HFFc6 (cell line): ENCODE results near the gene SLC28A3. TPM values are rescaled to one million over a fixed set of nuclear protein-coding genes. Genes with fewer than 3 reads are reported as not detected.
A peak's percentile ranks its signal among the peaks of the same experiment; 100 is the strongest.

Source experiments
- DNase-seq: peaks from one replicate; pipeline ENCODE4 v3.0.0-alpha.2; 2018
- H3K27ac Mint-ChIP-seq: 2 replicates; pipeline ENCODE4 v1.8.0; 2020; ENCODE audit warnings: mild to moderate bottlenecking, mixed read lengths
- H3K27me3 Mint-ChIP-seq: 2 replicates; pipeline ENCODE4 v1.8.0; 2021; ENCODE audit warnings: mild to moderate bottlenecking, moderate library complexity, mixed read lengths; ENCODE audit not compliant: insufficient read depth
- H3K36me3 Mint-ChIP-seq: 2 replicates; pipeline ENCODE4 v1.8.0; 2021; ENCODE audit warnings: low read depth, mixed read lengths
- H3K4me1 Mint-ChIP-seq: 2 replicates; pipeline ENCODE4 v1.8.0; 2020; ENCODE audit warnings: low read depth, mixed read lengths
- H3K4me3 Mint-ChIP-seq: 2 replicates; pipeline ENCODE4 v1.8.0; 2020; ENCODE audit warnings: mild to moderate bottlenecking, moderate library complexity, mixed read lengths
- H3K9me3 Mint-ChIP-seq: 2 replicates; pipeline ENCODE4 v1.8.0; 2020; ENCODE audit warnings: mild to moderate bottlenecking, mixed read lengths
- CTCF ChIP-seq: fragments of 200-600 bp; sonication (generic); IDR thresholded peaks from 2 replicates; pipeline ENCODE4 v1.5.0; 2021; ENCODE audit warnings: antibody characterized with exemption, mild to moderate bottlenecking
- total RNA-seq, 6 experiments: library from RNA; stranded (reverse); fragmentation: NEBNext Ultra II Directional; extraction: Animal tissue kit (Norgen Biotek cat#: 25700); gene quantifications; 2 replicates in 1 of 6; 3 replicates in 5 of 6; pipeline ENCODE4 v1.2.3, GENCODE V29; 2021

Gene SLC28A3
- total RNA-seq, 6 experiments from 2014 or later: 0.43 to 0.64 (median 0.54) TPM

- H3K27me3 Mint-ChIP-seq: peaks cover 6% of the 10 kb centered on the region
- H3K36me3 Mint-ChIP-seq: no peaks in the 10 kb centered on the region
Observed at GRCh38 chr9:84266087-84266561, 74.4 kb downstream of the SLC28A3 start.

GRCh38 chr9:84264307-84265029 is 76.1 kb downstream of the SLC28A3 start:
- Mint-ChIP-seq H3K27me3 (peaks cover 6% of the 10 kb centered on the region), H3K36me3 (no peaks in the 10 kb centered on the region), H3K9me3 (no peaks in the 10 kb centered on the region), H3K27ac (no peak overlapping the region), H3K4me3 (no peak overlapping the region), H3K4me1 (peaks cover 7% of the 10 kb centered on the region; the same call in 1 of the 2 replicates)
- DNase-seq: no peak
- no peak for TF ChIP-seq CTCF

More at GRCh38 chr9:84266087-84266561, 74.4 kb downstream of the SLC28A3 start:
- no peak overlapping the region for H3K27ac Mint-ChIP-seq
- H3K4me1 Mint-ChIP-seq: peaks cover 3% of the 10 kb centered on the region; the same call in 1 of the 2 replicates
- H3K9me3 Mint-ChIP-seq: no peaks in the 10 kb centered on the region
- no peak for TF ChIP-seq CTCF
- H3K4me3 Mint-ChIP-seq: no peak overlapping the region
- DNase-seq: no peak

- TF ChIP-seq CTCF: peak; percentile 96
- Mint-ChIP-seq H3K4me1 (peaks cover 7% of the 10 kb centered on the region; the same call in 1 of the 2 replicates), H3K27ac (no peak overlapping the region), H3K36me3 (no peaks in the 10 kb centered on the region), H3K9me3 (no peaks in the 10 kb centered on the region), H3K4me3 (peak overlapping the region; percentile 82), H3K27me3 (peaks cover 9% of the 10 kb centered on the region)
- peak; percentile 55 for DNase-seq
Observed at GRCh38 chr9:84261070-84261746, 79.3 kb downstream of the SLC28A3 start.

- DNase-seq: no peak
- no peak for TF ChIP-seq CTCF
- Mint-ChIP-seq H3K9me3 (no peaks in the 10 kb centered on the region), H3K27ac (no peak overlapping the region), H3K4me3 (no peak overlapping the region), H3K27me3 (peaks cover 8% of the 10 kb centered on the region), H3K36me3 (no peaks in the 10 kb centered on the region), H3K4me1 (peaks cover 7% of the 10 kb centered on the region; the same call in 1 of the 2 replicates)
Observed at GRCh38 chr9:84258371-84258770, 82.2 kb downstream of the SLC28A3 start.

- Mint-ChIP-seq H3K9me3 (no peaks in the 10 kb centered on the region), H3K4me3 (no peak overlapping the region), H3K4me1 (no peaks in the 10 kb centered on the region; the same call in 1 of the 2 replicates), H3K27ac (no peak overlapping the region), H3K36me3 (no peaks in the 10 kb centered on the region), H3K27me3 (peaks cover 16% of the 10 kb centered on the region)
- DNase-seq: no peak
- no peak for TF ChIP-seq CTCF
Observed at GRCh38 chr9:84255696-84256095, 84.9 kb downstream of the SLC28A3 start.
